ENCODE results near the gene NKIRAS1. TPM values are rescaled to one million over a fixed set of nuclear protein-coding genes. Genes with fewer than 3 reads are reported as not detected.

NKIRAS1 gene
- polyA plus RNA-seq, 3 donors: 0.69 to 2.0 (median 1.9) TPM

- TF ChIP-seq, protein P1, sequence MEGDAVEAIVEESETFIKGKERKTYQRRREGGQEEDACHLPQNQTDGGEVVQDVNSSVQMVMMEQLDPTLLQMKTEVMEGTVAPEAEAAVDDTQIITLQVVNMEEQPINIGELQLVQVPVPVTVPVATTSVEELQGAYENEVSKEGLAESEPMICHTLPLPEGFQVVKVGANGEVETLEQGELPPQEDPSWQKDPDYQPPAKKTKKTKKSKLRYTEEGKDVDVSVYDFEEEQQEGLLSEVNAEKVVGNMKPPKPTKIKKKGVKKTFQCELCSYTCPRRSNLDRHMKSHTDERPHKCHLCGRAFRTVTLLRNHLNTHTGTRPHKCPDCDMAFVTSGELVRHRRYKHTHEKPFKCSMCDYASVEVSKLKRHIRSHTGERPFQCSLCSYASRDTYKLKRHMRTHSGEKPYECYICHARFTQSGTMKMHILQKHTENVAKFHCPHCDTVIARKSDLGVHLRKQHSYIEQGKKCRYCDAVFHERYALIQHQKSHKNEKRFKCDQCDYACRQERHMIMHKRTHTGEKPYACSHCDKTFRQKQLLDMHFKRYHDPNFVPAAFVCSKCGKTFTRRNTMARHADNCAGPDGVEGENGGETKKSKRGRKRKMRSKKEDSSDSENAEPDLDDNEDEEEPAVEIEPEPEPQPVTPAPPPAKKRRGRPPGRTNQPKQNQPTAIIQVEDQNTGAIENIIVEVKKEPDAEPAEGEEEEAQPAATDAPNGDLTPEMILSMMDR (IDR thresholded peaks at IDR 0.05): no peak
- intact Hi-C loops (cut with micrococcal nuclease): loop anchor here in 1 of 2 donors (10.0 kb wide), 2 partner anchors 745 to 1715 kb away; partner anchors contain the start of genes TOP2B and UBE2E2
- Mint-ChIP-seq H3K27ac (peak overlapping the region in 6 of 7 donors; percentile 33 to 85 (median 81)), H3K36me3 (peaks cover 5 to 9% of the 10 kb centered on the region in 2 donors), H3K9me3 (no peaks in the 10 kb centered on the region), H3K4me1 (peaks cover 26% of the 10 kb centered on the region), H3K4me3 (peak overlapping the region in 1 of 2 donors; percentile 57), H3K27me3 (ENCODE audit: low read depth in 3 of 3) (no peaks in the 10 kb centered on the region)
- peaks cover 0 to 6% of the 10 kb centered on the region in 2 donors for H3K36me3 ChIP-seq (replicated peaks in 1 of 2; ENCODE audit: control insufficient read depth in 1 of 2, insufficient read depth in 2 of 2, low read length in 2 of 2)
- H4K20me1 ChIP-seq (ENCODE audit: insufficient read depth, low read length): peaks cover 52% of the 10 kb centered on the region
- H3K79me2 ChIP-seq (ENCODE audit: insufficient read depth, low read length): peaks cover 40% of the 10 kb centered on the region
- H3K9me3 ChIP-seq (replicated peaks in 1 of 2; ENCODE audit: control insufficient read depth in 1 of 2, insufficient read depth in 1 of 2, low read length in 2 of 2): no peaks in the 10 kb centered on the region
- peak overlapping the region; percentile 9 for H2AFZ ChIP-seq (ENCODE audit: insufficient read depth, low read depth, low read length, poor library complexity, severe bottlenecking)
- H3K4me1 ChIP-seq (ENCODE audit: control insufficient read depth in 1 of 2, insufficient read depth in 2 of 2, low read length in 2 of 2): peaks cover 20 to 25% of the 10 kb centered on the region in 2 donors
- no peaks in the 10 kb centered on the region for H3K27me3 ChIP-seq (ENCODE audit: control insufficient read depth in 2 of 2, insufficient read depth in 2 of 2, low read length in 2 of 2)
- H3K4me2 ChIP-seq (replicated peaks; ENCODE audit: extremely low read depth, low read length, poor library complexity, severe bottlenecking): peak overlapping the region; percentile 57
- peak overlapping the region in 2 of 3 experiments; percentile 40 to 68 for H3K4me3 ChIP-seq (replicated peaks in 1 of 3; ENCODE audit: low read depth in 2 of 3, low read length in 3 of 3)
- H3K9ac ChIP-seq (ENCODE audit: insufficient read depth, low read length, poor library complexity, severe bottlenecking): no peak overlapping the region
- DNase-seq: no peak
- H3K27ac ChIP-seq (ENCODE audit: low read depth in 1 of 2, low read length in 2 of 2): peak overlapping the region in 1 of 2 donors; percentile 67
Observed at GRCh38 chr3:23949784-23950183, 33.0 kb upstream of the NKIRAS1 start.

GRCh38 chr3:23948761-23949160 is 32.0 kb upstream of the NKIRAS1 start:
- H3K9me3 ChIP-seq (replicated peaks in 1 of 2; ENCODE audit: control insufficient read depth in 1 of 2, insufficient read depth in 1 of 2, low read length in 2 of 2): no peaks in the 10 kb centered on the region
- H2AFZ ChIP-seq (ENCODE audit: insufficient read depth, low read depth, low read length, poor library complexity, severe bottlenecking): no peak overlapping the region
- no peaks in the 10 kb centered on the region for H3K36me3 ChIP-seq (replicated peaks in 1 of 2; ENCODE audit: control insufficient read depth in 1 of 2, insufficient read depth in 2 of 2, low read length in 2 of 2)
- Mint-ChIP-seq H3K4me3 (no peak overlapping the region), H3K4me1 (peaks cover 35% of the 10 kb centered on the region), H3K9me3 (no peaks in the 10 kb centered on the region), H3K36me3 (peaks cover 4 to 5% of the 10 kb centered on the region in 2 donors), H3K27me3 (ENCODE audit: low read depth in 3 of 3) (peaks cover 7 to 9% (median 8%) of the 10 kb centered on the region in 3 donors), H3K27ac (peak overlapping the region in 1 of 7 donors; percentile 43)
- no peak overlapping the region for H3K9ac ChIP-seq (ENCODE audit: insufficient read depth, low read length, poor library complexity, severe bottlenecking)
- intact Hi-C loops (cut with micrococcal nuclease): loop anchor here in 1 of 2 donors (10.0 kb wide), 2 partner anchors 744 to 1716 kb away; partner anchors contain the start of genes TOP2B and UBE2E2
- peaks cover 41% of the 10 kb centered on the region for H4K20me1 ChIP-seq (ENCODE audit: insufficient read depth, low read length)
- H3K27me3 ChIP-seq (ENCODE audit: control insufficient read depth in 2 of 2, insufficient read depth in 2 of 2, low read length in 2 of 2): peaks cover 6 to 8% of the 10 kb centered on the region in 2 donors
- H3K79me2 ChIP-seq (ENCODE audit: insufficient read depth, low read length): peaks cover 40% of the 10 kb centered on the region
- no peak overlapping the region for H3K27ac ChIP-seq (ENCODE audit: low read depth in 1 of 2, low read length in 2 of 2)
- DNase-seq: no peak
- no peak overlapping the region for H3K4me2 ChIP-seq (replicated peaks; ENCODE audit: extremely low read depth, low read length, poor library complexity, severe bottlenecking)
- no peak overlapping the region for H3K4me3 ChIP-seq (replicated peaks in 1 of 3; ENCODE audit: low read depth in 2 of 3, low read length in 3 of 3)
- no CpG with 5 or more reads among the region's 2 CpGs for WGBS (ENCODE audit: insufficient coverage)
- TF ChIP-seq, protein P1 (IDR thresholded peaks at IDR 0.05): no peak
- H3K4me1 ChIP-seq (ENCODE audit: control insufficient read depth in 1 of 2, insufficient read depth in 2 of 2, low read length in 2 of 2): peaks cover 27 to 29% of the 10 kb centered on the region in 2 donors

All from CD14-positive monocyte (primary cell).